ENCODE measurements around the gene DDX10. TPM values are rescaled to one million over a fixed set of nuclear protein-coding genes. Genes with fewer than 3 reads are reported as not detected.

DDX10 gene
- total and polyA plus RNA-seq, 8 donors = 16.5 to 32.8 (median 28.9) TPM

DNA sequence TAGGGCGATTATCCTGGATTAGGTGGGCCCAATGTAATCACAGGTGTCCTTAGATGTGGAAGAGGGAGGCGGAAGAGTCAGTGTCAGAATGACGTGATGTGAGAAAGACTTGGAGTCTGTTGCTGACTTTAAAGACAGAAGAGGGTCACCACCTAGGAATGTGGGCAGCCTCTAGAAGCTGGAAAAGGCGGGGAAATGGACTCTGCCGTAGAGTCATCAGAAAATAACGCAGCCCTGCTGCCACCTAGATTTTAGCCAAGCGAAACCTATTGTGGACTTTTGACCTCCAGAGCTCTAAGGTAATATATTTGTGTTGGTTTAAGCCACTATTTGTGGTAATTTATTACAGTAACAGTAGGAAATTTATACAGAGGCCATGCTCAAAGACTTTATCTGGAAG lies 4.8 kb downstream of the DDX10 start:
- H3K36me3 ChIP-seq = no peaks in the 10 kb centered on the region
- ATAC-seq (no peak), DNase-seq (no peak)
- H3K4me3 ChIP-seq = no peak overlapping the region
- H3K9me3 ChIP-seq = no peaks in the 10 kb centered on the region
- intact Hi-C loops (cut with DNase I) = no loop called here
- TF ChIP-seq, protein P1, sequence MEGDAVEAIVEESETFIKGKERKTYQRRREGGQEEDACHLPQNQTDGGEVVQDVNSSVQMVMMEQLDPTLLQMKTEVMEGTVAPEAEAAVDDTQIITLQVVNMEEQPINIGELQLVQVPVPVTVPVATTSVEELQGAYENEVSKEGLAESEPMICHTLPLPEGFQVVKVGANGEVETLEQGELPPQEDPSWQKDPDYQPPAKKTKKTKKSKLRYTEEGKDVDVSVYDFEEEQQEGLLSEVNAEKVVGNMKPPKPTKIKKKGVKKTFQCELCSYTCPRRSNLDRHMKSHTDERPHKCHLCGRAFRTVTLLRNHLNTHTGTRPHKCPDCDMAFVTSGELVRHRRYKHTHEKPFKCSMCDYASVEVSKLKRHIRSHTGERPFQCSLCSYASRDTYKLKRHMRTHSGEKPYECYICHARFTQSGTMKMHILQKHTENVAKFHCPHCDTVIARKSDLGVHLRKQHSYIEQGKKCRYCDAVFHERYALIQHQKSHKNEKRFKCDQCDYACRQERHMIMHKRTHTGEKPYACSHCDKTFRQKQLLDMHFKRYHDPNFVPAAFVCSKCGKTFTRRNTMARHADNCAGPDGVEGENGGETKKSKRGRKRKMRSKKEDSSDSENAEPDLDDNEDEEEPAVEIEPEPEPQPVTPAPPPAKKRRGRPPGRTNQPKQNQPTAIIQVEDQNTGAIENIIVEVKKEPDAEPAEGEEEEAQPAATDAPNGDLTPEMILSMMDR (IDR thresholded peaks at IDR 0.05) = no peak
- peaks cover 11 to 33% of the 10 kb centered on the region in 2 donors for H3K4me1 ChIP-seq
- H3K27ac ChIP-seq = no peak overlapping the region
- H3K27me3 ChIP-seq = no peaks in the 10 kb centered on the region

GRCh38 chr11:108670451-108670850 lies 5.6 kb downstream of the DDX10 start:
- intact Hi-C loops (cut with DNase I) = no loop called here
- DNase-seq (no peak), ATAC-seq (no peak)
- Histone ChIP-seq H3K4me1 (peaks cover 11 to 31% of the 10 kb centered on the region in 2 donors), H3K27ac (no peak overlapping the region), H3K36me3 (peaks cover 0 to 2% of the 10 kb centered on the region in 2 donors), H3K27me3 (no peaks in the 10 kb centered on the region), H3K4me3 (no peak overlapping the region), H3K9me3 (no peaks in the 10 kb centered on the region)
- TF ChIP-seq, protein P1 (IDR thresholded peaks at IDR 0.05) = no peak

- no peak overlapping the region for H3K4me3 ChIP-seq
- intact Hi-C loops (cut with DNase I) = no loop called here
- ATAC-seq (peak; percentile 75), DNase-seq (peak in 2 of 4 donors; percentile 15 to 38)
- TF ChIP-seq, protein P1 (IDR thresholded peaks at IDR 0.05) = no peak
- no peak overlapping the region for H3K27ac ChIP-seq
- no peaks in the 10 kb centered on the region for H3K27me3 ChIP-seq
- peaks cover 6 to 14% of the 10 kb centered on the region in 2 donors for H3K4me1 ChIP-seq
- H3K36me3 ChIP-seq = peaks cover 0 to 19% of the 10 kb centered on the region in 2 donors
- H3K9me3 ChIP-seq = no peaks in the 10 kb centered on the region
Measured at GRCh38 chr11:108672113-108672512, 7.2 kb downstream of the DDX10 start.

- H3K27ac ChIP-seq = no peak overlapping the region
- DNase-seq (no peak), ATAC-seq (no peak)
- H3K27me3 ChIP-seq = no peaks in the 10 kb centered on the region
- no peaks in the 10 kb centered on the region for H3K9me3 ChIP-seq
- H3K4me3 ChIP-seq = no peak overlapping the region
- intact Hi-C loops (cut with DNase I) = no loop called here
- peaks cover under 1 to 25% of the 10 kb centered on the region in 2 donors for H3K36me3 ChIP-seq
- peaks cover 6 to 7% of the 10 kb centered on the region in 2 donors for H3K4me1 ChIP-seq
- TF ChIP-seq, protein P1 (IDR thresholded peaks at IDR 0.05) = no peak
Measured at GRCh38 chr11:108672786-108673185, 7.9 kb downstream of the DDX10 start.

DNA sequence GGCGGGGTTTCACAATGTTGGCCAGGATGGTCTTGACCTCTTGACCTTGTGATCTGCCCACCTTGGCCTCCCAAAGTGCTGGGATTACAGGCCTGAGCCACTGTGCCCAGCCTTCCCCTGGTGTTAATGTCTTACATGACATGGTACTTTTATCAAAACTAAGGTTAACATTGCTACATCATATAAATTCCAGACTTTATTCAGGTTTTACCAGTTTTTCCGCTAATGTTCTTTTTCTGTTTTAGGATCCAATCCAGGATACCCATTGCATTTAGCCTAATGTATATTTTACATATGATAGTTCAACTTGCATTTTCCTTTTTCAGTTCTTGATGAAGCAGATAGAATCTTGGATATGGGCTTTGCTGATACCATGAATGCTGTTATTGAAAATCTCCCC lies 14.2 kb downstream of the DDX10 start:
- H3K9me3 ChIP-seq = no peaks in the 10 kb centered on the region
- ATAC-seq (no peak), DNase-seq (no peak)
- H3K27me3 ChIP-seq = no peaks in the 10 kb centered on the region
- H3K4me1 ChIP-seq = no peaks in the 10 kb centered on the region
- intact Hi-C loops (cut with DNase I) = no loop called here
- TF ChIP-seq, protein P1 (IDR thresholded peaks at IDR 0.05) = no peak
- H3K27ac ChIP-seq = no peak overlapping the region
- H3K36me3 ChIP-seq = peaks cover 5 to 51% of the 10 kb centered on the region in 2 donors
- H3K4me3 ChIP-seq = no peak overlapping the region

Data from left lung (tissue), 10 donors.